CD8-positive, alpha-beta memory T cell (primary cell): Measurements from ENCODE around the gene ATP6V1F. TPM values are rescaled to one million over a fixed set of nuclear protein-coding genes. Genes with fewer than 3 reads are reported as not detected.

Source experiments
- CTCF ChIA-PET: fragments of 350-600 bp; sonication (Branson Sonifier 250); formaldehyde crosslinking; loops from one replicate; lab custom pipeline; 2021; ENCODE audit warnings: antibody characterized with exemption; lab: Charles Lee
- POLR2A ChIA-PET: fragments of 350-600 bp; sonication (Branson Sonifier 250); formaldehyde crosslinking; loops from one replicate; lab custom pipeline; 2021; ENCODE audit warnings: antibody characterized with exemption; lab: Charles Lee
- DNase-seq, 5 donors: peaks; one replicate each; pipeline versions ENCODE4 v3.0.0 to v3.0.0-alpha.2; 2020 to 2022; ENCODE audit warnings: mixed read lengths in 1 of 5
- H3K27ac ChIP-seq: one replicate; pipeline ENCODE4 v1.7.0; 2013; ENCODE audit warnings: low read depth, mild to moderate bottlenecking, low read length, moderate library complexity
- H3K27me3 ChIP-seq: 2 replicates; pipeline ENCODE4 v1.7.0; 2013; ENCODE audit warnings: low read length, mild to moderate bottlenecking; ENCODE audit not compliant: insufficient read depth, poor library complexity, severe bottlenecking
- H3K36me3 ChIP-seq: 2 replicates; pipeline ENCODE4 v1.7.0; 2013; ENCODE audit warnings: mild to moderate bottlenecking, low read length, moderate library complexity; ENCODE audit not compliant: insufficient read depth
- H3K4me1 ChIP-seq: 2 replicates; pipeline ENCODE4 v1.7.0; 2013; ENCODE audit warnings: mild to moderate bottlenecking, low read length, moderate library complexity; ENCODE audit not compliant: insufficient read depth
- H3K4me3 ChIP-seq: 2 replicates; pipeline ENCODE4 v1.7.0; 2013; ENCODE audit warnings: mild to moderate bottlenecking, low read length
- H3K9me3 ChIP-seq: 2 replicates; pipeline ENCODE4 v1.7.0; 2013; ENCODE audit warnings: mild to moderate bottlenecking, low read length
- H3K27ac Mint-ChIP-seq, 8 donors: one replicate each; pipeline ENCODE4 v1.8.0; 2020 to 2021; ENCODE audit warnings: mixed read lengths in 8 of 8, mild to moderate bottlenecking in 6 of 8, inconsistent platforms in 3 of 8, moderate library complexity in 3 of 8
- H3K27me3 Mint-ChIP-seq, 2 donors: one replicate each; pipeline ENCODE4 v1.8.0; 2020 to 2021; ENCODE audit warnings: mixed read lengths in 2 of 2, mild to moderate bottlenecking in 1 of 2, moderate library complexity in 1 of 2
- H3K36me3 Mint-ChIP-seq, 3 donors: one replicate each; pipeline ENCODE4 v1.8.0; 2020 to 2021; ENCODE audit warnings: mixed read lengths in 3 of 3, inconsistent platforms in 1 of 3, mild to moderate bottlenecking in 1 of 3
- H3K4me1 Mint-ChIP-seq, 3 donors: one replicate each; pipeline ENCODE4 v1.8.0; 2020 to 2021; ENCODE audit warnings: mixed read lengths in 3 of 3, inconsistent platforms in 1 of 3, mild to moderate bottlenecking in 1 of 3
- H3K4me3 Mint-ChIP-seq, 7 donors: one replicate each; pipeline ENCODE4 v1.8.0; 2020 to 2021; ENCODE audit warnings: mixed read lengths in 7 of 7, mild to moderate bottlenecking in 6 of 7, moderate library complexity in 4 of 7, inconsistent platforms in 2 of 7
- H3K9me3 Mint-ChIP-seq, 5 donors: one replicate each; pipeline ENCODE4 v1.8.0; 2020 to 2022; ENCODE audit warnings: mixed read lengths in 5 of 5, mild to moderate bottlenecking in 3 of 5, moderate library complexity in 2 of 5, inconsistent platforms in 1 of 5
- polyA plus RNA-seq: library from polyadenylated mRNA; unstranded; fragments of 300-500 nt; fragmentation: Illumina TruSeq; gene quantifications from one replicate; pipeline ENCODE4 v1.2.3, GENCODE V29; 2021
- total RNA-seq, 2 experiments: library from RNA; stranded (reverse); gene quantifications; one replicate each; pipeline ENCODE4 v1.2.3, GENCODE V29; 2021

ATP6V1F gene
- total and polyA plus RNA-seq, 3 experiments from 2014 or later = 145 to 295 (median 147) TPM

DNA sequence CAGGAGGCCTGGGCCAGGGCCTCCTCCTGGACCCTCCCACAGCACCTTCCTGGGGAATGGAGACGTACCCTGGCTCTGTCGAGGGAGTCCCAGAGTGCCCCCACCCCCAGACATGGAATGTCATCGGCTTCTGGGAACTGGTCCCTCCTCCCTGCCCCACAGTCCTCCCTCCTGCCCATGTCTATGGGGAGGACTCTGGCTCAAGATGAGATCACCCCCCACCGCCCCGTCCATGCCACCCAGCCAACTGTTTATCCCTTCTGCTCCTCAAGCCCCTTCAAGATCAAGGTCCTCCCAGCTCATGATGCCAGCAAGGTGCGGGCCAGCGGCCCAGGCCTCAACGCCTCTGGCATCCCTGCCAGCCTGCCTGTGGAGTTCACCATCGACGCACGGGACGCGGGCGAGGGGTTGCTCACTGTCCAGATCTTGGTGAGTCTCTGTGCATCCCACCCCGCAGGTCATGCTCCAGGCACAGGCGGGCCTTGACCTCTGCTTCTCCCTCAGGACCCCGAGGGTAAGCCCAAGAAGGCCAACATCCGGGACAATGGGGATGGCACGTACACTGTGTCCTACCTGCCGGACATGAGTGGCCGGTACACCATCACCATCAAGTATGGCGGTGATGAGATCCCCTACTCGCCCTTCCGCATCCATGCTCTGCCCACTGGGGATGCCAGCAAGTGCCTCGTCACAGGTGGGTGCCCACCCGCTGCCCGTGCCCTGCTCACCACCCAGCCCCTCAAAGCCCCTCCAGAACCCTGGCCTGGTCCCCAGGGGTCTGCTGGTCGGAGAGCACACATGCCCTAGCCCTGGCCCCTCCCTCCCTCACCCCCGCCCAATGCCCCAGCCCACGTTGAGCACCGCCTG is 14.1 kb upstream of the ATP6V1F start:
- Histone ChIP-seq H3K27ac (no peak overlapping the region), H3K4me1 (no peaks in the 10 kb centered on the region)
- no peak overlapping the region for H3K27ac Mint-ChIP-seq

DNA sequence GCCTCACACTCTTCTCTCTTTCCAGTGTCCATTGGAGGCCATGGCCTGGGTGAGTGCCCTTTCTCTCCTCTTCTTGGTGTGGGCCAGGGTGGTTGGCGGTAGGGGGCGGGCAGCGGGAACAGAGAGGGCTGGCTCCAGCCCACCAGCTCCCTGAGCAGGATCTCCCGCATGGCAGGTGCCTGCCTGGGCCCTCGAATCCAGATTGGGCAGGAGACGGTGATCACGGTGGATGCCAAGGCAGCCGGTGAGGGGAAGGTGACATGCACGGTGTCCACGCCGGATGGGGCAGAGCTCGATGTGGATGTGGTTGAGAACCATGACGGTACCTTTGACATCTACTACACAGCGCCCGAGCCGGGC is 13.5 kb upstream of the ATP6V1F start:
- Mint-ChIP-seq H3K27me3 (peaks cover 0 to 2% of the 10 kb centered on the region in 2 donors), H3K27ac (no peak overlapping the region), H3K4me3 (no peak overlapping the region), H3K9me3 (no peaks in the 10 kb centered on the region), H3K36me3 (no peaks in the 10 kb centered on the region), H3K4me1 (no peaks in the 10 kb centered on the region)
- no peaks in the 10 kb centered on the region for H3K9me3 ChIP-seq
- H3K27ac ChIP-seq = no peak overlapping the region
- H3K4me1 ChIP-seq = no peaks in the 10 kb centered on the region
- H3K4me3 ChIP-seq = no peak overlapping the region
- ChIA-PET POLR2A (no interaction called here), CTCF (no interaction called here)
- H3K27me3 ChIP-seq = no peaks in the 10 kb centered on the region
- H3K36me3 ChIP-seq = no peaks in the 10 kb centered on the region
- DNase-seq = no peak

More for the DNA sequence above, 14.1 kb upstream of the ATP6V1F start:
- CTCF ChIA-PET = interaction anchor here (1.3 kb wide), 1 partner anchor 14 kb away, joined by 4 read pairs; the partner anchor contains the start of gene ATP6V1F
- no peaks in the 10 kb centered on the region for H3K36me3 ChIP-seq
- no peak overlapping the region for H3K4me3 Mint-ChIP-seq
- no peak overlapping the region for H3K4me3 ChIP-seq
- POLR2A ChIA-PET = interaction anchor here (0.6 kb wide), 1 partner anchor 1140 kb away, joined by 6 read pairs; no protein-coding TSS in a partner anchor
- no peaks in the 10 kb centered on the region for H3K9me3 ChIP-seq
- no peaks in the 10 kb centered on the region for H3K27me3 ChIP-seq
- peaks cover 0 to 2% of the 10 kb centered on the region in 2 donors for H3K27me3 Mint-ChIP-seq
- no peaks in the 10 kb centered on the region for H3K4me1 Mint-ChIP-seq
- no peaks in the 10 kb centered on the region for H3K36me3 Mint-ChIP-seq
- no peaks in the 10 kb centered on the region for H3K9me3 Mint-ChIP-seq
- DNase-seq = no peak

DNA sequence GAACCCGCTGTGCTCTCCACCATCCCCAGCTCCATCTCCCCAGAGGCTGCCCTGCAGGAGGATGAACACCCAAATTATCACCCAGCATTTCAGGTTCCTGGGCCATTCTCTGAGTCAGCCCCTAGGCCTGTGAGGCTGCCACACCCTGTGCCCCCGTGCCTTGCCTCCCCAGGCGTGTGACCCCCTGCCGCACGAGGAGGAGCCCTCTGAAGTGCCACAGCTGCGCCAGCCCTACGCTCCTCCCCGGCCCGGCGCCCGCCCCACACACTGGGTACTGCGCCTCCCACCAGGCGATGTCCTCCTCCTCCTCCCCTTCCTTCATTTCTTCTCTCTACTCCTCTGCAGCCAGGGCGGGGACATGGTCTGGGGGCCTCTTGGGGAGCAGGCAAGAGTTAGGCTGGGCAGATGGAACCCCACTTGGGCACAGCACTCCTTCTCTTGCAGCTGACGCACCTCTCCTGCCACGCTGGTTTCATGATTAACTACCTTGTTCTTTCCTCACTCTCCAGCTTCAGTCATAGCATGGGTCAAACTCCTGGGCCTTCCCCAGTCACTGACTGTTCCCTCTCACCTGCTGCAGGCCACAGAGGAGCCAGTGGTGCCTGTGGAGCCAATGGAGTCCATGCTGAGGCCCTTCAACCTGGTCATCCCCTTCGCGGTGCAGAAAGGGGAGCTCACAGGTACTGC is 12.7 kb upstream of the ATP6V1F start:
- no peaks in the 10 kb centered on the region for H3K36me3 ChIP-seq
- H3K4me1 Mint-ChIP-seq = no peaks in the 10 kb centered on the region
- H3K27ac ChIP-seq = no peak overlapping the region
- no peaks in the 10 kb centered on the region for H3K36me3 Mint-ChIP-seq
- H3K4me3 Mint-ChIP-seq = no peak overlapping the region
- no peak overlapping the region for H3K4me3 ChIP-seq
- CTCF ChIA-PET = no interaction called here
- no peak overlapping the region for H3K27ac Mint-ChIP-seq
- H3K27me3 Mint-ChIP-seq = peaks cover 0 to 2% of the 10 kb centered on the region in 2 donors
- no peak for DNase-seq
- no peaks in the 10 kb centered on the region for H3K9me3 Mint-ChIP-seq
- H3K9me3 ChIP-seq = no peaks in the 10 kb centered on the region
- H3K4me1 ChIP-seq = no peaks in the 10 kb centered on the region
- POLR2A ChIA-PET = no interaction called here
- H3K27me3 ChIP-seq = no peaks in the 10 kb centered on the region

DNA sequence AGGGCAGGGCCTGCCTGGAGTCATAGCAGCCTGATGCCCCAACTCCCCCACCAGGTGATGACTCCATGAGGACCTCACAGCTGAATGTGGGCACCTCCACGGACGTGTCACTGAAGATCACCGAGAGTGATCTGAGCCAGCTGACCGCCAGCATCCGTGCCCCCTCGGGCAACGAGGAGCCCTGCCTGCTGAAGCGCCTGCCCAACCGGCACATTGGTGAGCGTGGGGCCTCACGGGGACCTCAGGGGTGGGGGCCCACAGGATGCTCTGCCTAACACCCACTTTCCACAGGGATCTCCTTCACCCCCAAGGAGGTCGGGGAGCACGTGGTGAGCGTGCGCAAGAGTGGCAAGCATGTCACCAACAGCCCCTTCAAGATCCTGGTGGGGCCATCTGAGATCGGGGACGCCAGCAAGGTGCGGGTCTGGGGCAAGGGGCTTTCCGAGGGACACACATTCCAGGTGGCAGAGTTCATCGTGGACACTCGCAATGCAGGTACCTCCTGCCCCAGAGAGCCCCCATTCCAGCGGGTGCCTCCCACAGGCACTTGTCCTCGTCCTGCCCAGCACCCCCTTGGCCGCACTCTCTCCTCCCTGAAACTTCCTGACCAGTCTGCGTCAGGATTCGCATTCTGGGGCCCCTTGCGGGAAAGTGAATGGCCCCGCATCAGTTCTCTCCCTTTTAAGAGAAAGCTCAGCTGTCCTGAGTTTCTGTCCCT is 10.0 kb upstream of the ATP6V1F start:
- H3K9me3 Mint-ChIP-seq = no peaks in the 10 kb centered on the region

DNA sequence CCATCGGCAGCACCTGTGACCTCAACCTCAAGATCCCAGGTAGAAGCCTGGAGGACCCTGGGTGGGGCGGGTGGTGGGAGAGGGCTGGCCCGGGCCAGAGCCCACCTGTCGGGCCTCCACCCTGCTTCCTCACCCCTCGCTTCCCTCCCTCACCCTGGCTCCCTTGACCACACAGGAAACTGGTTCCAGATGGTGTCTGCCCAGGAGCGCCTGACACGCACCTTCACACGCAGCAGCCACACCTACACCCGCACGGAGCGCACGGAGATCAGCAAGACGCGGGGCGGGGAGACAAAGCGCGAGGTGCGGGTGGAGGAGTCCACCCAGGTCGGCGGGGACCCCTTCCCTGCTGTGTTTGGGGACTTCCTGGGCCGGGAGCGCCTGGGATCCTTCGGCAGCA is 8.9 kb upstream of the ATP6V1F start:
- Mint-ChIP-seq H3K4me3 (no peak overlapping the region), H3K4me1 (no peaks in the 10 kb centered on the region), H3K9me3 (no peaks in the 10 kb centered on the region), H3K36me3 (no peaks in the 10 kb centered on the region), H3K27me3 (peaks cover 0 to 4% of the 10 kb centered on the region in 2 donors), H3K27ac (no peak overlapping the region)
- CTCF ChIA-PET = no interaction called here
- H3K4me3 ChIP-seq = no peak overlapping the region
- DNase-seq = no peak
- H3K4me1 ChIP-seq = no peaks in the 10 kb centered on the region
- no peaks in the 10 kb centered on the region for H3K27me3 ChIP-seq
- H3K9me3 ChIP-seq = no peaks in the 10 kb centered on the region
- no peak overlapping the region for H3K27ac ChIP-seq
- H3K36me3 ChIP-seq = no peaks in the 10 kb centered on the region
- POLR2A ChIA-PET = no interaction called here

More for the DNA sequence above, 10.0 kb upstream of the ATP6V1F start:
- ChIA-PET POLR2A (no interaction called here), CTCF (no interaction called here)
- Histone ChIP-seq H3K36me3 (no peaks in the 10 kb centered on the region), H3K27me3 (no peaks in the 10 kb centered on the region), H3K4me3 (no peak overlapping the region), H3K4me1 (no peaks in the 10 kb centered on the region), H3K27ac (no peak overlapping the region), H3K9me3 (no peaks in the 10 kb centered on the region)
- DNase-seq = no peak
- no peak overlapping the region for H3K27ac Mint-ChIP-seq
- no peaks in the 10 kb centered on the region for H3K4me1 Mint-ChIP-seq
- no peaks in the 10 kb centered on the region for H3K36me3 Mint-ChIP-seq
- peaks cover 0 to 4% of the 10 kb centered on the region in 2 donors for H3K27me3 Mint-ChIP-seq
- no peak overlapping the region for H3K4me3 Mint-ChIP-seq

DNA sequence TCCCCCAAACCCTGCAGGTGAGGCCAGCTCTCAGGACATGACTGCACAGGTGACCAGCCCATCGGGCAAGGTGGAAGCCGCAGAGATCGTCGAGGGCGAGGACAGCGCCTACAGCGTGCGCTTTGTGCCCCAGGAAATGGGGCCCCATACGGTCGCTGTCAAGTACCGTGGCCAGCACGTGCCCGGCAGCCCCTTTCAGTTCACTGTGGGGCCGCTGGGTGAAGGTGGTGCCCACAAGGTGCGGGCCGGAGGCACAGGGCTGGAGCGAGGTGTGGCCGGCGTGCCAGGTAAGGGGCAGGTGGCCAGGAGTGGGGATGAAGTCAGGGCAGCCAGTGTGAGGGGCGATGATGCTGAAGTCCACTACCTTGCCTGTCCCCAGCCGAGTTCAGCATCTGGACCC is 8.3 kb upstream of the ATP6V1F start:
- Mint-ChIP-seq H3K27me3 (peaks cover 0 to 4% of the 10 kb centered on the region in 2 donors), H3K4me1 (no peaks in the 10 kb centered on the region), H3K27ac (no peak overlapping the region), H3K9me3 (no peaks in the 10 kb centered on the region), H3K4me3 (no peak overlapping the region), H3K36me3 (no peaks in the 10 kb centered on the region)
- Histone ChIP-seq H3K27ac (no peak overlapping the region), H3K27me3 (no peaks in the 10 kb centered on the region), H3K4me1 (no peaks in the 10 kb centered on the region), H3K4me3 (no peak overlapping the region), H3K36me3 (no peaks in the 10 kb centered on the region), H3K9me3 (no peaks in the 10 kb centered on the region)
- ChIA-PET POLR2A (no interaction called here), CTCF (no interaction called here)
- no peak for DNase-seq

DNA sequence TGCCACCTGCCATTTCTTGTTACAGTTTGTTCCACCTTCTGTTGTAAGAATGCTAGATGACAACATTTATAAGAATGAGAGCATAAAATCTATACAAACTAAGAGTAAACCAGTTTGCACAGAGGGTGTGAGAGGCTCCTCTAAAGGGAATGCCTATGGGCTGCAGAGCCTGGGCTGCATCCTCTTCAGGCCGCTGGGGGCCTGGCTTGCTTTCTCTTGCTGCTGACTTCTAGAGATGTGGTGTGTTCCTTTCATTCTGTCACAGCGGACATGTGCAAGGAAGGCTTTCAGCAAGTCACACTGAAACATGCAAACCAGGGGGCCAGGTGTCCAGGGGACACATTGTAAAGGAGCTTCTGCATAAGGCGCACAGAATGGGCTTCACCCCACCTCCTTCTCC is 7.1 kb upstream of the ATP6V1F start:
- DNase-seq = no peak
- Histone ChIP-seq H3K27ac (no peak overlapping the region), H3K4me1 (no peaks in the 10 kb centered on the region), H3K36me3 (no peaks in the 10 kb centered on the region), H3K27me3 (no peaks in the 10 kb centered on the region), H3K9me3 (no peaks in the 10 kb centered on the region), H3K4me3 (no peak overlapping the region)
- CTCF ChIA-PET = no interaction called here
- Mint-ChIP-seq H3K27ac (no peak overlapping the region), H3K4me3 (no peak overlapping the region), H3K27me3 (peaks cover 0 to 2% of the 10 kb centered on the region in 2 donors), H3K36me3 (no peaks in the 10 kb centered on the region), H3K9me3 (no peaks in the 10 kb centered on the region), H3K4me1 (no peaks in the 10 kb centered on the region)
- POLR2A ChIA-PET = no interaction called here
